DMS153 treated with DMSO at 0.1 percent for 48 hours (cell line): ENCODE data around the gene TMEM132D.

Source experiments
- DNase-seq: peaks from one replicate; lab custom pipeline; 2025; ENCODE audit not compliant: unreplicated experiment; lab: John Stamatoyannopoulos, UW

TMEM132D gene

DNA sequence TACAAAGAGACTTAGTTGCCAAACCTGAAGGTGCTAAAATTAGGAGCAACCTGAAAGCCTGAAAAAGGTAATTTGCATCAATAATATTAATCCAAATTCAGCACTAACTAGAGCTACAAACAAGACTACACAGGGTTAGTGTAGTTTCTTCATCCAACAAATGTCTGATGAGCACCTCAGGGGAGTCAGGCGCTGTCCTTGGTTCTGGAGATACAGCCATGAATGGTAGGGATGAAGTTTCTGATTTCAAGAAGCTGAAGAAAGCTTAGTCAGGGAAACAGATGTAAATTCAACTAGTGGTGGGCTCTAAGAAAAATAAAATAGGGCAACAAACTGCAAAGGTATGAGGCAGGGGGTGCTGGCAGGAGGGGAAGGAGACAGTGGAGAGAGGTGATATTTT is 784.3 kb downstream of the TMEM132D start:
- no peak for DNase-seq

DNA sequence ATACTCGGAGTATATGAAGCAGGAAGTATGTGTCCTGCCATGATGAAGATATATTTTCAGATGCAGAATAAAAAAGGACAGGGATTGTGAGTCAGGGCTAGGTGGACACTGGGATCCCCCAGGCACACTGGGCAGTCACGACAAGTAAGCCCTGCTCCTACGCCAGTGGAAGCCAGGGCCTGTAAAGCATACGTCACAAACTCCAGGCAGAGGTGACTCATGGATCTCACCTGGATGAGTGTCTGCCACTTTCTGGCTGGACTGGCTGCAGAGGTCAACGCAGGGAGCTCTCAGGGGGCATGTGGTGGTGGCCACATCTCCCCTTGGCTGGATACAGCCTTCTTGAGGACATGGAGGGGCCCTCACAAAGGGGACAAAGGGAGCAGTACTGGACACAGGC is 788.3 kb downstream of the TMEM132D start:
- no peak for DNase-seq

DNA sequence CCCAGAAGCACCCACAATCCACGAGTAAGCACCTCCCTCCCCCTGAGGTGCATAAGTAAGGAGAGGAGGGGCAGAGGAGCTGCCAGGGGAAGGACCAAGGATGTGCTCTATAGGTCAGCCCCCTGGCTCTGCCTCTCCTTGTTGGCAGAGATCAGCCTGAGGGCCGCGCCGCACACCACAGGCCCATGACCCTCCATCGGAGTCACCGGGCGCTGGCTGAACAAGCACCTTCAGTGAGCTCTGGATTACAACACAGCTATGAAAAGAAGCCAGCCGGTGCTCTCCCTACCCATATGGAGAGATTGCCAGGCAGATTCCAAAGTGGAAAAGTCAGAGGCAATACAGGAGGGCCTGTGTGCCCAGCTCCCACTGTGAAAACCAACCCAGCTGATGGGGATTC is 793.2 kb downstream of the TMEM132D start:
- DNase-seq: no peak

DNA sequence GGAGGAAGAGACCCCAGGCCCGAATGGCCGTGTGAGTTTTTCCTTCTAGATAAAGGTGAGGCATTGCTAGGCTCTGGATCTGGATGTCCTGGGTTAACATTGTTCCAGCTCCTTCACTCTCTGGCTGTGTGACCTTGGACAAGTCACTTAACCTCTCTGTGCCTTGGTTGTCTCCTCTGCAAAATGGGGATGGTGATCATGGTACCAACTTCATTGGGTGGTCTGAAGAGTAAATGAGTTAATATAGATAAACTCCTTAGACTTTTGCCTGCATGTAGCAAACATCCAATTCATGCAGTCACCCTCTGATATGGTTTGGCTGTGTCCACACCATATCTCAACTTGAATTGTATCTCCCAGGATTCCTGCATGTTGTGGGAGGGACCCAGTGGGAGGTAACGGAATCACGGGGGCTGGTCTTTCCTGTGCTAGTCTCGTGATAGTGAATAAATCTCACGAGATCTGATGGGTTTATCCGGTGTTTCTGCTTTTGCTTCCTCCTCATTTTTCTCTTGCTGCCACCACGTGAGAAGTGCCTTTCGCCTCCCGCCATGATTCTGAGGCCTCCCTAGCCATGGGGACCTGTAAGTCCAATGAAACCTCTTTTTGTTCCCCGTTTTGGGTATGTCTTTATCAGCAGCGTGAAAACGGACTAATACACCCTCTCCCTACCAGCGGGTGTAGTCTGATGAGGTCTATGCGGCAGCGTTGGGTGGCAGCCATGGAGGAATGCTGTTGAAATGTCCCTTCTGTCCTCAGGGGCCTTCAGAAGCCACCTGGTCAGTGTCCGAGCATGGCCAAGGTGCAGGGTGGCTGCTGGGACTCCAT is 794.4 kb downstream of the TMEM132D start:
- DNase-seq: no peak

DNA sequence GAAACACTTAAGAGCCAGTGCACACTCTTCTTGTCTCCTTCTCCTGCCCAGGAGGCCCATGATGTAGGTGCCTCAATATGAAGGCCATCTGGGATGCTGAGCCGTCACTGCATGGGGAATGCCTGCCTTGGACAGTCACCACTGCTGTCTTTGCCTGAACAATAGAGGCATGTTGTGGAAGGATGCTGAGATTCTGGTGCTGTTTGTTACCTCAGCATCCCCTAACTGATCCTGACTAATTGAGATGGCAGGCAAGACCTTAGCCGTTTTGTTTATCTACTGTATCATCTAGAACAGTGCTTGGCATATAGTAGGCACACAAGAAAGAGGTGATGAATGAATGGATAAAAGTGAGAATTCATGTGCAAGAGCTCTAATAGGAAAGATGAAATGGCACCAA is 797.1 kb downstream of the TMEM132D start:
- no peak for DNase-seq

DNA sequence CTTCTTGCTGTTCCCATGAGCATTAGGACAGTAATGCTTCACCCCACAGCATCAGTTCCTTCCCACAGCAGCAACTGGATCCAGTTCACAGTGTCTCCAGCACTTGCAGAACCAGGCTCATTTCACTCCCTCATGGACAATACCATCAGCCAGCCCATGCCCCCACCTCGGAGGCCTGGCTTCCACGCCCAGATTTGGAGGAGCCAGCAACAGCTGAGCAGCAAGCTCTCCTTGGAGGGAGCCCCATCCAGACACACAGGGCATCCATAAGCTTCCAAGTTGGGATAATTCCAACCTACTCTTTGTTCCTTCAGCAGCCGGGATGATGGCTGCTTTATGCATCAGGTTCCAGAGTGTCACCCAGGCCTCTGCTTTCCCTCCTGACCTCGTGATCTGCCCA is 800.6 kb downstream of the TMEM132D start:
- DNase-seq: no peak

DNA sequence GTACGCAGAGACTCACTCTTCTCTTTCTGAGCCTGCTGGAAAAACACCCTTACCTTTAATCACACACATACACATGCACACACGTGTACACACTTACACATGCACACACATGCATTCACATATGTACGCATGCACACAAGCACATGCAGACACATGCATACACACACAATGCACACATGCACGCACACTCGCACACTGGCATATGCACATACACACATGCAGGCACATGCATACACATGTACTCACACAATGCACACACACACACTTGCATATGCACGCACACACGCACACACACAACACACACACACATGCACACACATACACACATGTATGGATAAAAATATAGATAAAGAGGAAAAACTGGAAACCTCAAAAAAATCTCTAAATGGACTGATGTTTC is 801.6 kb downstream of the TMEM132D start:
- no peak for DNase-seq

DNA sequence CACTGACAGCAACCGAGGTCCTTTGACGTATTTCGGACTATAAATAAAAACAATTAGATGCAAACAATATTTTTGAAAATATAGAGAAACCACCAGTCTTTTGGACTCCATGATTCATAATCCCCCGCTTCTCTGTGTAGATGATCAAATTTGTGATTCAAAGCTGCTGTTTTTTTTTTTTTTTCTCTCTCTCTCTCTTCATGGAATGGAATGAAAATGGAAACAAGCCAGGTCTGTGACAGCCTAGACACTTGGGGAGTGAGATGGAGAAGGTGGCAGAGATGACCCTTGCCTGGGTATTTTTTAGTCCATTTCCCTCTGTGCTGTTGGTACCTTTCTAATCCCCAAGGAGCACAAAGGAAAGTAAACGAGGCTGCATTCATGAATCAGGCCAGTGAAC is 802.0 kb downstream of the TMEM132D start:
- DNase-seq: no peak

DNA sequence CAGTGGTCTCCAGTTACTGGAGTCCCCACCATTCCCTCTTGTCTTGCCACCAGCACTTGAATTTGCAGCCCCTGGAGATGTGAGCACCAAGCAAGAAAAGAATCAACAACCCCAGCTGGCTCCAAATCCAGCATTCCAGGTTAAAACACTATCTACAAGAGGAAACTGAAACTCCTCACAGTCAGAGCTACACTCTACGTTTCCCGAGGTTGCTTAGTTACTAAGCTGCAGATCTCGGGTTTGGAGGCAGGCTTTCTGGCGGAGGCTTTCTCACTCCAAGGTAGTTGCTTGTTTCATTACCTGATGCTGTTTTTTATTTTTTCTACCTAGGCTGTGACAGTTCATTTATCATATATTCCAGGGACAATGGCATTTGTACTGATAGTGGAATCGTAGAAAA is 802.4 kb downstream of the TMEM132D start:
- no peak for DNase-seq

DNA sequence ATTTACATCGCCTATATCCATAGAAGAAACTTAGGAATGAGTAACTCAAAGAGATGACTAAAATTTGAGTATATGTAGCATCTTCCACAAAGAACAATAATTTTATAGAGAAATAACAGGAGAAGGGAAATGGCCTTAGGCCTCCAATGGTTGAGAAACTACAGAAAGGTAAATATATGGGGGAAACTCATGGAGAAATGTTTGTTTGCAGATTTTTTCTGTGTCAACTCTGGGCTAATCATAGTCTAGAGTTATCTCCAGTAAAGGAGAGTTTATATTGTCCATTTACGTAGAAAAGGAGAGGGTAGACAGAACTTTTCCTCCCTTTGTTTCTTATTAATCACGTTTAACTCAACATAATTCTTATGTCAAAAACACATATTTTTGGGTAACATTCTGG is 806.4 kb downstream of the TMEM132D start:
- DNase-seq: no peak

DNA sequence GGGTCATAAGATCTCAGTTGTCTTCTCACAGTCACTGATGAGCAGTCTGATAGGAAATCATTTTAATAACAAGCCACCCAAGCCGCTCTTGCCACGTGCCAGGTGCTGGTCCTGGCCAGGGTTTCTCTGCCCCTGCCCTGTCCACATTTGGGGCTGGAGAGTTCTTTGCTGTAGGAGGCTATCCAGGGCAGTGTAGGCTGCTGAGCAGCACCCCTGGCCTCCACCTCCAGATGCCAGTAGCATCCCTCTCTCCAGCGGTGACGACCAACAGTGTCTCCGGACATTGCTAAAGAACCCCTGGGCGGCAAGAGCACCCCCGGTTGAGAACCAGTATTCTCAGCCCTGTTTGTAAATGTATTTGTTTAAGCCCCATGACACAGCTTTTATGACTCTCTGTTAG is 806.9 kb downstream of the TMEM132D start:
- no peak for DNase-seq

DNA sequence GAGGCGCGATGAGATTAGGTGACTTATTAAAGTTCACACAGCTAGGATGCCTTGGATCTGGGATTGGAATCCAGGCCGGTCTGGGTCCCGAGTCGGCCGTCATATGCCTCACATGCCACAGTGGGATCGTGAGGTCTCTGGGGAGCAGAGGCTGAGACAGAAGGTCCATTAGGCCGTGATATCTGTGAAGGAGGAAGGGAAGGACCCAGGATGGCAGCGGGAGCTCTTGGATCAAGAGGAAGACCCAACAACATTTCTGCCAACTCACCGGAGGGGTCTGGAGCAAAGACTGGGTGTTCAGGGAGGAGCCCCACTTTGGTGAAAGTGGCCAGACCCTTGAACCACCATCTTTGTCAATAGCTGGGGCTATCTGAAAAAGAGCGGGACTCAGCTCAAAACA is 807.6 kb downstream of the TMEM132D start:
- DNase-seq: no peak

DNA sequence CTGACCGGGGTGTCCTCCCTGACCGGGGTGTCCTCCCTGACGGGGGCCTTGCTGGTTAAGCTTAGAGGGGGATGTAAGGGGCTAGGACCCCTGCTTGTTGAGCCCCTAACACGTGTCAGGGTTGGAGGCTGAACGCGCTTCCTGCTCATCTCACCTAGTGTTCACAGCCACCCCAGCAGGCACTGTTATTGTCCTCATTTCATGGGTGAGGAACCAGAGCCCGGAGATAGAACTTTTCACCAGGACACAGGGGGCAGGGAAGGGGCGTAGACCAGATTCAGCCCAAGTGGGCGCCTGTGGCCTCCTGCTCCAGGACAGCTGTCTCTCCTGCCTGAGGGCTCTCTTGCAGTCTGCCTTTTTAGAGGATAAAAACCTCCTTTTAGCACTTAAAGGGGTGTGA is 814.2 kb downstream of the TMEM132D start:
- DNase-seq: no peak

DNA sequence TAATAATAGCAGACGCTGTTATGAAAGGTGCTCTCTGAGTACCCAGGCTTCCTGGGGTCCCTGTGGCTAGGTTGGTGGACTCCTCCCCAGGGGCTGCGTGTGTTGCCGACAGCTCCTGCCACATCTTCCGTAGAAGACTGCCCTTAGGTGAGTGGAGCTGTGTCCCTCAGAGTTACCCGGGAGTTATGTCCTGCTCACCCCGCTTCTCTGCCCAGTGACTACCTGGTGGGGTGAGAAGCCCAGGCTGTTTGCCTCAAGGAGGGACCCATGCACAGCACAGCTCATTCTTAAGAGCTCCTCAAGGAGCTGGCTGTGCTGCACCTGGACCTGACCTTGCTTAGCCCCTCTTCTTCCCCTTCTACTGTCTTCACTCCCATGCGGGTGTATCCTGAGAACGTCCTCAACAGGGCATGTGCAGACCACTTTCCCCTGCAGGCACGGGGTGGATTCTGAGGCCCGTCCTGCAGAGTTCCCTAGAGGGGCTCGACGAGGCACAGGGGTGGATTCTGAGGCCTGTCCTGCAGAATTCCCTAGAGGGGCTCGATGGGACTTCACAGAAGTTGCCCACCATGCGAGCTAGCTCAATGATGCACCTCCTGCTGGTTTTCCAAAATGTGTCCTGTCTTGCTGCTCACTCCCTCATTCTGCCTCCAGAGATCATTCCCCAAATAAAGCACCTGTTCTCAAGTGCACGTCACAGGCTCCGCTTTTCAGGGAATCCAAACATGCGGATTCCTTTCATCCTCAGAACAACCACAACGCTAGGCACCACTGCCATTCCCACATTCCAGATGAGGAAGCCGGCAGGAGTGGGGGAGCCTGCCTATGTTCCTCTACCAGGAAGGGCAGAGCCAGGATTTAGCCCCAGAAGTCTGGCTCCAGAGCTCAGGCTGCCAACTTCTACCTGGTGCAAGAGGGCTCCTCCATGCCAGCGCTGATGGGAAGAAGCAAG is 818.7 kb downstream of the TMEM132D start:
- no peak for DNase-seq

DNA sequence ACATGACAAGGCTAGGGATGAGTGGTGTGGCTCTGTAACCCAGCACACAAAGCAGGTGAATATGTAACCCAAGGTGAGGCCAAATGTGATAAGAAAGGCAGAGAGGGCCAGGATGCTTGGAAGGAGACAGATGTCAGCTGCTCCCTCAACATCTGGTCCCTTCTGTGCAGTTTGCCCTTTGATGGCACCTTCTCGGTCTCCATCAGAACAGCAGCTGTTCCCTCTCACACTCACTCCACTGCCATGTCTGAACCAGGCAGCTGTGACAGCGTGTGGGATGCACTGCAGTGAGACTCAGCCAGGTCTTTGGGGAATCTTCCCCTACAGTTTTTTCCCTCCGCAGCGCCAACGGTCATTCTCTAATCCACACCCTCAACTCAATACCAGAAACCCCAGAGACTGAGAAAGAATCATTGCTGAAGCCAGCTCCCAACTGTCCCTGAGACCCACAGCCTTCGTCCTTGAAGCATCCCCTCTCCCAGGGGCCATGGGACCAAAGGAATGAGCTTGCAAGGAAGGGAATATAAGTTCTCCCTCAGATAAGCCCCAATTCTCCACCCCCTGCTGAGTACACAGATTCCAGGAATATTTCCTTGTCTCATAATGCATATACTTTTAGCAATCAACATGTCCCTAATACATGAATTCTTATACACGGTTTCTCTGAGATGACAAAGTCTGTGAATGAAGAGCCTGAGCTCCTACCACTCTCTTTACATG is 820.5 kb downstream of the TMEM132D start:
- no peak for DNase-seq

DNA sequence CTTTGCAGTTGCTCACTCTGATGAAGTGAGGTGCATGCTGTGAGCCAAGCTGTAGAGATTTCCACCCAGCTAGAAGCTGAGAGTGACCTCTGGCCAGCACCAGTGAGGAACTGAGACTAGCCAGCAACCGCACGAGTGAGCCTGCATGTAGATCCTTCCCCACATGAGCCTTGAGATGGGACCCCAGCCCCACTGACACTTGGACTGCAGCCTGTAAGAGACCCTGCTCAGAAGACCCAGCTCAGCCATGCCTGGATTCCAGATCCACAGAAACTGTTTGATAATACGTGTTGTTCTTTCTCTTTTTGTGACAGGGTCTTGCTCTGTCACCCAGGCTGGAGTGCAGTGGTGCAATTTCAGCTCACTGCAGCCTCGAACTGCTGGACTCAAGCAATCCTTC is 821.4 kb downstream of the TMEM132D start:
- DNase-seq: no peak

DNA sequence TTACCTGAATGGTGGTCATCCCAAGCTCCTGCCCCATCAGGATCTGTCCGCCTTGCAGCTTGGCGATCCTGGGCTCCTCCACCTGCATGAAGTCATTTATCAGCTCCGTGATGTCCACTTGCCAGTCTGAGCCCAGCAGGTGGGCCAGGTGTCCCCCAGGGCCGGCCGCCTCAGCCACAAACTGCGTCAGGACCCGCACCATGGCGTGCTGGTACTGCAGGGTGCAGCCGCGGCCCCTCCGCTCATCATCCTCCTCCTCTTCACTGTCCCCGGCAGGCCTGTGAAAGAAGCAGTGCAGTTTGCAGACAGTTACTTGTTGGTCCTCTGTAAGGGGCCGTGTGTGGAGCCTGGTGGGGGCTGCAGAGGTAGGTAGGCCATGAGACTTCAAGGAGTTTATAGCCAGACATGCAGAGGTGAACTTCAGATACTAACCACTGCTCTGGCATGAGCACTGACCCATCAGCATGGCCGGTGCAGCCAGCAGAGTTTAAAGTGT is 822.0 kb downstream of the TMEM132D start:
- no peak for DNase-seq

DNA sequence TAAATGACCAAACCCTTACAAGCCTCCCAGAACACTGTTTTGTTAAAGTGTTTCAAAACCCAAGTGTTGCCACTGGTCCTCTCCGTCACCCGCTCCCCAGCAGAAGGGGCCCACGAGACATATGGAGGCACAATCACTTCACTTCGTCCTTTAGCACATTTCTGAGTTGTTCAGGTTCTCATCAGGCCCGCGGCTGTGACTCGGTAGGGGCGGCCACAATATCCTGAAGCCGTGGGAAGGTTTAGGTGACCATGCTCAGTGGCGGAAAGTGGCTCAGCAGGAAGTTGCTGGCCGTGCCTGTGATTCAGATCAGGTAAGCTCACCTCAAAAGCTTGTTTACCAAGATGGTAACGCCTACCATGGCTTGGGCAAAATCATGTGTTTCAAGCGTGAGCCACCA is 823.0 kb downstream of the TMEM132D start:
- no peak for DNase-seq

DNA sequence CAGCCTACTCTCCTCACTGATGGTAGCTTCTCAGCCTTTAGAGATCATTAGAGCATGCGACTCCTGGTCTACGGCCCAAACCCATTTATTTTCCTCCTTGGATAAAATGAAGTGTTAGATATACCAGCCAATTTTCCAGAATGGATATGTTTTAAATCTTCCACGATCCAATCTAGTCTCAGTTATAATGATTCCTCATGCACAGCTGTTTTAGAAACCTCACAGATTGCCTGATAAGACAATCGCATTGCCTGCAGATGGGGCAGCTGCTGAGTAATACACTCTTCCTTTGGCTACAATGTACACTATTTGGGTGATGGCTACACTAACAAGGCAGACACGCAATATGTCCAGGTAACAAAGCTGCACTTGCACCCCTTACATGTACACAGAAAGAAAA is 823.4 kb downstream of the TMEM132D start:
- no peak for DNase-seq

DNA sequence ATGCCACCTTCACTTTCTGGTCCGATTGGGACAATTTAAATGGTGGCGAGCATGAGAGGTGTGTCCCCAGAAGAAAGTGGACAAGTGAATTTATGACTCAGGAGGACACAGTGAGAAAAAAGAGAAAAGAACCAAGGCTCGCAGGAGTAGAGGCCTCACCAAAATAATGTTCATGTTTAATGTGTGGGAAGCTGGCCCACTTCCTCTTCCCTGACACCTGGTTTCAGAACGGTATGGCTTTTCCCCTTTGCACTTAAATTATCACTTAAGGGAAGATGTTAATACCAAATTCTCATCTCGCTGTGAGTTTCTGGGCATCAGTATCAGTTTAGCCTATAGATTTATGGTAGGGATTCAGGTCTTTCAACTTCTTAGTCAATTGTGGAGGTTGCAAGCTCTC is 824.1 kb downstream of the TMEM132D start:
- DNase-seq: no peak
